ENCODE measurements around the gene ZNF319.

ZNF319 gene

GRCh38 chr16:57999971-58000705 lies at the start of gene ZNF319:
Gene ZNF319 (minus strand): TSS chr16:58000672. CDS start chr16:57998265, 2,407 bp downstream.
- in situ Hi-C loops (cut with HindIII; ENCODE audit: low pct_ligation_motif_present, low pct_unique_long_range_greater_than_20kb, low sequenced_read_pairs), result no loop called here

DNA sequence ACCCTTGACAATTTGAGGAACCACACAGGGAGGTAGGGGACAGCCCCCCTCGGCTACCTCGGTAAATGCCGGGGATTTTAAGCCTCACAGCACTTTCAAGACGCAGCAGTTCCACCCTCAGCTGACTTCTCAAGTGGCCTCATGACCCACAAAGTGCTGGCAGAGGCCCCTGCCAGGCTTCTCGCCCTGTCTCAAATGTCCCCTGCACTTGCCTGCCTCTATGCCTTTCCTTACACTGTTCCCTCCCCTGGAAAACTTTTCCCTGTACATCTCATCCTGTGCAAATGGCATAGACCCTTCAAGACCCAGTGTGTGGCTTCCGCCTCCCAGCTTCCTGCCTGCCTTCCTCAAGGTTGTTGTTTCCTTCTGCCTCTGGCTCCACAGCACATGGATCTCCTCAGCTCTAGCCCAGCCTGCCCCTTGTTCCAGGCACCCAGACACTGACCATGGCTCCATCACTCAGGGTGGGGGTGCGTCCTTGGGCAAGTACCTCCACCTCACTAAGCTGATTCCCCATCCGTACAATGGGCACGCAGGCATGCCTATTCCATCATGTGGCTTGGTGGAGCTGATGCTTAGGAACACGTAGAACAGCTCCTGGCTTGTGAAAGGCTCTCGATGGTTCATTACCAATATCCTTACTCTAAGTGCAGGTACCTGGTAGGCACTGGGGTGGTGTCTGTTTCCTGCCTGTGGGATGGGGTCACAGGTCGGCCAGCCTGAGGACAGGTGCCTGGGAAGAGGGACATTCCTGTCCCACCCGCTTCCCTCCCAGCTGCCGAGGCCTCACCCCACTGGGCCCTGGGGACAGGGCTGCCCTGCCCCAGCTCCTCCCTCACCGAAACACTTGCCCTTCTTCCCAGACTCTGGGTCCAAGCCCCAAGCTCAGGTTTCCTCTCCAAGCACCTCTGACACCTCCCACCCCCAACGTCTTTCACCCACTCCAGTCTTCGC lies 49.0 kb upstream of the ZNF319 start:
- no peak for DNase-seq

More at GRCh38 chr16:57999971-58000705, at the start of gene ZNF319:
- DNase-seq, result peak; percentile 34

DNA sequence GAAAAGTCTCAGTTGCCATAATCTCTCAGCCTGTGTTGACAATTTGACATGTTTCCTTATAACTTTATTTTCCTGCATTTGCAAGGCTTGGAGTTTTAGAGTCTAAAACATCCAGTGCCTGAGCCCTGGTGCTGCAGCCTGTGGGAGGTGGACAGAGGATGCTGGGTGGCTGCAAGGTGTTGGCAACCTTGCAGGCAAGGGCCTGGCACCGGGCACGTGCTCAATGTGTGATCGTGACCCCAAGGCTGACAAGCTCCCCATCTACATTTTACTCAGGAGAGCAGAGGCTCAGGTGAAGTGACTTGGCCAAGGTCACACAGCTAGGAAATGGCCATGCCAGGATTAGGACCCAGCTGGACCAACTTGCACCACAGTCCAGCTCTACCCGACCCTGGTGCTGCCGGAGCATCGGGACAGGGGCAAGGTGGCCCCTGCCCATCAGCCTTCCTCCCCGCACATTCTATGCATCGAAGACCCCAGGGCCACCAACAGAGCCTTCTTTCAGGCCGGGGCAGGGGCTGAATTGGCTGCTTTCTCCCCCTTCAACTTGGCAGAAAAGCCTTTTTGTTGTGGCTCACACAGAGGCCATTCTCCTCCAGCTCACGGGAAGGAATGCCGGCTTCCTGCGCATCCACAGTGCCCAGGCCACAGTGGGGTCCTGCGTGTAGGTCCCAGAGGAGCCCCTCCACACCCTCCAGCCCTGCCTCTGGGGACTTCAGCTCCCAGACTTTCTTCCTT lies 48.2 kb upstream of the ZNF319 start:
- in situ Hi-C loops (cut with HindIII; ENCODE audit: low pct_ligation_motif_present, low pct_unique_long_range_greater_than_20kb, low sequenced_read_pairs), result no loop called here
- no peak for DNase-seq

More for the DNA sequence above, 49.0 kb upstream of the ZNF319 start:
- in situ Hi-C loops (cut with HindIII; ENCODE audit: low pct_ligation_motif_present, low pct_unique_long_range_greater_than_20kb, low sequenced_read_pairs), result no loop called here

DNA sequence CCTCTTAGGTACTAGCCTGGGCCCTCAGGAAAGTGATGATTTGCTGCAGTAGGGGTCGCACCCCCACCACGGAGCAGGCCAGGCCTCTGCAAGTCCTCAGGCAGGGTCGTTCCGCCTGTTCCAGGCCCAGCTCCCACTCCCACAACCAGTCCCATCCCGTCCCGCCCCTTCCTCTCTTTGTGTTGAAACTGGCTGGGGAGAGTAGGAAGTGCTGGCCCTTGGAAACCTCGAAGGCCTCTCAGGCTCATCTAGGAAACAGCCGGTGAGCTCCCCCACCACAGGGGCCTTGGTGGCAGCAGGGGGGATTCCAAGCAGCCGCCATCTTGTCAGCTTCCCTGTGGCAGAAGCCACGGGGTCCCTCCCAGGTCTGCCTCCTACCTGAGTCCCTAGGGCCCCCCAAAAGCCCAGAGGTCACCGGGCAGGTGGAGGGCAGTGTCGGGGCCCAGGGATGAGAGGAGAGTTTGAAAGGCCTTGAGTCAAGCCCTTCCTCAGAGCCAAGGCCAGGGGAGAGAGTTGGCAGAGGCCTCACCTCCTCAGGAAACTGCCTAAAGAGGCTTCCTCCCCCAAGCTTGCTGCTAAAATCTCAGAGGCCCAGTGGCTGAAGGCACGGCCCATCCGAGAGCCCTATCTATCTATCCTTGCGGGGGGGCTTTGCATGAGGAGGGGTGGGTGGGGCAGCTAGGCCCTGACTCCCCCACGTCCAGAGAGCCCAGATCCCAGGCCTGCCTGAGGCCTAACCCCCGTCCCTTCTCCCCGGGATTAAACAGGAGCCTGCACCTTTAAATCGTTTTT lies 47.3 kb upstream of the ZNF319 start:
- in situ Hi-C loops (cut with HindIII; ENCODE audit: low pct_ligation_motif_present, low pct_unique_long_range_greater_than_20kb, low sequenced_read_pairs), result no loop called here

DNA sequence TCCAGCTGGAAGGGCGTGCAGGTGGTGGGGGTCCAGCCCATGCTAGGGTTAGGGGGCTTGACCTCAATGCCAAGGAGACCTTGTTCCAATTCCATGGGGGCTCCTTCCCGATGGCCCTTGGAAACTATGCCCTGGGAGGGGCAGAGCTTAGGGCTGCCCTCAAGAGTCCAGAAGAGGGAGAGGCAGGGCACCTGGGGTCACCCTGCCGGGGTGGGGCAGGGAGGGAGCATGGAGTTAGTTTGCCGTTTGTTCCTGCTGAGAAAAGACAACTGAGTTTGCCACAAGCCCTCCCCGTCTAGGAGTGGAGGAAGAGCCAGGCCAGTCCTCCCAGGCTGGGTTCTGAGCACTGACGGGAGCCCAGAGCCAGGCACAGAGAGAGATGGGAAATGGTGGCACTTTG lies 46.5 kb upstream of the ZNF319 start:
- in situ Hi-C loops (cut with HindIII; ENCODE audit: low pct_ligation_motif_present, low pct_unique_long_range_greater_than_20kb, low sequenced_read_pairs), result no loop called here
- no peak for DNase-seq

More for the DNA sequence above, 47.3 kb upstream of the ZNF319 start:
- DNase-seq, result no peak

DNA sequence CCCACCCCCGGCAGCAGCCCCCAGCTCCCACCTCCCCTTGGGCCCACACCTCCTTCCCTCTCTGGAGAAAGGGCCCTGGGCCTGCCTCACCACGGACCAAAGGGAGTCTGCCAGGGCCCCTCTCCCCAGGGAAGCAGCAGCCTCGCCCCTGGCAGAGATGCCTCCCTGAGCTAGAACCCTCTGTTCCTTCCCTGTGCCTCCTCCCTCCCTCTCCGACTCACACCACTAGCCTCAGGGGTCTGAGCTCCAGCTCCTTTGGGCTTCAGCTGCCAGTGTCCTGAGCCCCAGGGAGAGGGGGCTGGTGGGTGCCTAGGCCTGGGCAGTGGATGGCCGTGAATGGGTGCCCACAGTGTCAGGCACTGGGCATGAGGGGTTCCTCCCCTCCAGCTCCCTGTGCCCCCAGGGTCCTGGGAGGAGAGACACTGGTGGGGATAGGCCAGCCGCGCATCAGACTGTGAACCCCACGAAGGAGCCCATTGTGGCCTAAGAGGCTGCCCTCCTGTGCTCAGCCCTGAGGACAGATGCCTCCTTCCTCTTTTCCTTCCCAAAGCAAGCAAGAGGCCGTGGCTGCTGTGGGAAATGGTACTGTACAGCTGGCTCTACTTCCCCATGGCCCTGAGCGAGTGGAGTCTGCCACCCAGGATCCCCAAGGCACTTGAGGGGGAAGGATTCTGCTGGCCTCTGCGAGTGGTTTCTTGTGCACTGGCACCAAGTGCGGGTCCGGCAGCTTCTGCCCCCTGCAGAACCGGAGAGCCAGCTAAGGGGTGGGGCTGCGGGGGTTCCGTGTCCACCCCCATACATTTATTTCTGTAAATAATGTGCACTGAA lies 45.8 kb upstream of the ZNF319 start:
- no peak for DNase-seq
- in situ Hi-C loops (cut with HindIII; ENCODE audit: low pct_ligation_motif_present, low pct_unique_long_range_greater_than_20kb, low sequenced_read_pairs), result no loop called here

GRCh38 chr16:58045096-58045495 lies 44.6 kb upstream of the ZNF319 start:
- in situ Hi-C loops (cut with HindIII; ENCODE audit: low pct_ligation_motif_present, low pct_unique_long_range_greater_than_20kb, low sequenced_read_pairs), result no loop called here
- DNase-seq, result no peak

GRCh38 chr16:58044266-58045019 lies 44.0 kb upstream of the ZNF319 start:
- no peak for DNase-seq
- in situ Hi-C loops (cut with HindIII; ENCODE audit: low pct_ligation_motif_present, low pct_unique_long_range_greater_than_20kb, low sequenced_read_pairs), result no loop called here

- DNase-seq, result no peak
- in situ Hi-C loops (cut with HindIII; ENCODE audit: low pct_ligation_motif_present, low pct_unique_long_range_greater_than_20kb, low sequenced_read_pairs), result no loop called here
These were observed 43.2 kb upstream of the ZNF319 start for GRCh38 chr16:58043571-58044155.

DNA sequence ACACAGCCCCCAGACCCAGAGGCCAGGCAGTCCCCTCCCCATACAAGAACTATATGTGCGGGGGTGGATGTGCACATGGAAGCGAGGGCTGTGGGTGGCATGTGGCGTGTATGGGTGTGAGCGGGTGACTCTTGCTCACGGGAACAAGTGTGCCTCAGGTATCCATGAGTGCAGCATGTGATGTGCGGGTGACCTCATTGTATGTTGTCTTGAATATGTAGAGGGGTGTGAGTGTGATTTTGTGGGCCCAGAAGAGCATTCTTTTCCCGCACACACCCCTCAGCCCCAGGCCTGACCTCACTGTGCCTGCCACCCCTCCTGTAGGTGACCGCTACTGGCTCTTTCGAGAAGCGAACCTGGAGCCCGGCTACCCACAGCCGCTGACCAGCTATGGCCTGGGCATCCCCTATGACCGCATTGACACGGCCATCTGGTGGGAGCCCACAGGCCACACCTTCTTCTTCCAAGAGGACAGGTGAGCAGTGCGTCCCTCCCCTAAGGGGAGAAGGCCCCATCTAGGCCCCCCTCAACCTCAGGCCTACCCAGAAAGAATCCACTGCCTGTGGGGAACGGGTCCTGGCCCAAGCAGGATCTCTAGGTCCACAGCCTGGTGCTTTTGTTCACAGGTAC lies 42.5 kb upstream of the ZNF319 start:
- in situ Hi-C loops (cut with HindIII; ENCODE audit: low pct_ligation_motif_present, low pct_unique_long_range_greater_than_20kb, low sequenced_read_pairs), result no loop called here
- DNase-seq, result no peak

DNA sequence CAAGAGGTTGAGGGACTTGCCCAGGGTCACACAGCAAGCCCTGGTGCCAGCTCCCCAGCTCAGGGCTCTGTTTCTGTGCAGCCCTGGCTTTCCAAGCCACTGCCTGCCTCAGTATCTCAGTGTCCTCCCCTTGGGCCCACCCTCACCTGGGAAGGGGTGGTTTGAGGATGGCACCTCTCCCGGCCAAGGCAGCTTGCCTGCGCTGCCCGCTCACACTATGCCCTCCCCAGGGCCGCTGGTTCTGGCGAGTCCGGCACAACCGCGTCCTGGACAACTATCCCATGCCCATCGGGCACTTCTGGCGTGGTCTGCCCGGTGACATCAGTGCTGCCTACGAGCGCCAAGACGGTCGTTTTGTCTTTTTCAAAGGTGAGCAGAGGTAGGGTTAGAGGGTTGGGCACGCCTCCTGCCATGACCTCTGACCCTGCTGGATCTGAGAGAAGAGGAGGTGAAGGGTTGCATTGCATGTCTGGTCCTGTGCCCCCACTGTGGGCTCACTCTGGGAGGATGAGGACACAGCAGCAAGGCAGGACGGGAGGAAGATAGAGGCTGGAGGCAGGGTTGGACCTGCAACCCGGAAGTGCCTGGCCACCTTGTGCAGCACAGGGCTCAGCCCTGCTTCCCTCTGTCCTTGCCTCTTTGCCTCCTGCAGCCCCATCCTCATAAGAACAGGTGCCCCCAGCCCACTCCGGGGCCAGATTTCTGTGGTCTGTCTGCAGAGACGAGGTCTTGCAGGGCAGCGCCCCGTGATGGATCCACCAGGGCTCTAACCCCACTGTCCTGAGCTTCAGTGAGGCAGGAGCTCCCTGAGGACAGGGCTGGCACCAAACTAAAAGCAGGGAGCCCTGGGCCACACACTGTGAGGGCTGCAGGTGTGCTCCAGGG lies 41.8 kb upstream of the ZNF319 start:
- in situ Hi-C loops (cut with HindIII; ENCODE audit: low pct_ligation_motif_present, low pct_unique_long_range_greater_than_20kb, low sequenced_read_pairs), result no loop called here
- no peak for DNase-seq

DNA sequence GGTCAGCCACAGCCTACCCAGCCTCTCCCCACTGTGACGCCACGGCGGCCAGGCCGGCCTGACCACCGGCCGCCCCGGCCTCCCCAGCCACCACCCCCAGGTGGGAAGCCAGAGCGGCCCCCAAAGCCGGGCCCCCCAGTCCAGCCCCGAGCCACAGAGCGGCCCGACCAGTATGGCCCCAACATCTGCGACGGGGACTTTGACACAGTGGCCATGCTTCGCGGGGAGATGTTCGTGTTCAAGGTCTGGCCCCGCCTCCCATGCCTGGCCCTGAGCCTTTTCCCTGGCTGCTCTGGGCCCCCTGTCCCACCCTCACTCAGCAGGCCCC lies 41.1 kb upstream of the ZNF319 start:
- in situ Hi-C loops (cut with HindIII; ENCODE audit: low pct_ligation_motif_present, low pct_unique_long_range_greater_than_20kb, low sequenced_read_pairs), result no loop called here

DNA sequence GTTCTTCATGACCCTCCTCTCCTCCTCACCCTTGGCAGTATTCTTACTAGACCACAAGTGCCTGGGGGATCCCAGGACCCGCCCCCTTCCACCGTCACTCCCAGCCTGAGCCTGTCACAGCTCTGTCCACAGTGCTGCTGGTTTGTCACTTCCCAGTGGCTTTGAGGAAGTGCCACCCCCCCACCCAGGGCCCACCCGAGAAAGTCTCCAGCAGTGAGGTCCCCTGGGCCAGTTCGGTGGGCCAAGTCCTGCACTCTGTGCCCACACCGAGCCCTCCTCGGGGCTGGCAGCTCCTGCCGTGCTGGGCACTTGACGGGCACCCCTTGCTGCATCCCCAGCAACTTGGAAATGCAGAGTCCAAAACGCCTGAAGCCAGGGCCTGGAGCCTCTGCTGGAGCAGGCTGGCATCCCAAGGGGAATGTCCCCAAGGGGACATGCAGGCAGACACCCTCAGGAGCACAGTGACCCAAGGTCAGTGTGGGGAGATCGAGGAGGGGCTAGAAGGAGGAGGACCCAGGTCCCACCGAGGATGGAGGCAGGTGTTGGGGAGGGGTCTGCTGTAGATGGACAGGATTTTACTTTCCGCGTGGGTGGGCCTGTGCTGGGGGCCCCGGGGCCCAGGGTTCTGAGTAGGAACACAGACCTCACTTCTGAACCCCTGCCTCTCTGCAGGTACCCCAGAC lies 40.6 kb upstream of the ZNF319 start:
- DNase-seq, result no peak
- in situ Hi-C loops (cut with HindIII; ENCODE audit: low pct_ligation_motif_present, low pct_unique_long_range_greater_than_20kb, low sequenced_read_pairs), result no loop called here

More for the DNA sequence above, 41.1 kb upstream of the ZNF319 start:
- DNase-seq, result no peak

GRCh38 chr16:58040496-58040846 lies 40.0 kb upstream of the ZNF319 start:
- in situ Hi-C loops (cut with HindIII; ENCODE audit: low pct_ligation_motif_present, low pct_unique_long_range_greater_than_20kb, low sequenced_read_pairs), result no loop called here
- no peak for DNase-seq
